Liver (tissue), 9 donors: ENCODE measurements around the gene BASP1. TPM values are rescaled to one million over a fixed set of nuclear protein-coding genes. Genes with fewer than 3 reads are reported as not detected.

Experiments used
- DNase-seq: peaks from one replicate; pipeline ENCODE4 v3.0.0-alpha.2; 2017; ENCODE audit warnings: low spot score
- H3K27ac ChIP-seq, 2 donors: one replicate each; pipeline ENCODE4 v1.7.0; 2013; ENCODE audit warnings: inconsistent platforms in 2 of 2, low read length in 2 of 2, control low read depth in 1 of 2, low read depth in 1 of 2, mild to moderate bottlenecking in 1 of 2
- H3K27me3 ChIP-seq, 4 donors: one replicate each; pipeline versions ENCODE4 v1.6.1 to v1.7.0; 2013; ENCODE audit warnings: low read length in 3 of 4, inconsistent platforms in 1 of 4, mild to moderate bottlenecking in 1 of 4, moderate library complexity in 1 of 4; ENCODE audit not compliant: control insufficient read depth in 4 of 4, insufficient read depth in 4 of 4
- H3K36me3 ChIP-seq, 4 donors: one replicate each; pipeline versions ENCODE4 v1.6.1 to v1.7.0; 2013; ENCODE audit warnings: low read length in 3 of 4, mild to moderate bottlenecking in 3 of 4, low read depth in 1 of 4, moderate library complexity in 1 of 4; ENCODE audit not compliant: control insufficient read depth in 4 of 4, insufficient read depth in 3 of 4
- H3K4me1 ChIP-seq, 4 donors: one replicate each; pipeline versions ENCODE4 v1.6.1 to v1.7.0; 2013; ENCODE audit warnings: low read length in 3 of 4, mild to moderate bottlenecking in 3 of 4, moderate library complexity in 1 of 4; ENCODE audit not compliant: control insufficient read depth in 4 of 4, insufficient read depth in 4 of 4
- H3K4me3 ChIP-seq, 3 donors: one replicate each; pipeline versions ENCODE4 v1.6.1 to v1.7.0; 2013; ENCODE audit warnings: low read length in 3 of 3, control low read depth in 1 of 3, low read depth in 1 of 3, mild to moderate bottlenecking in 1 of 3
- H3K9ac ChIP-seq, 2 donors: one replicate each; pipeline ENCODE4 v1.7.0; 2013; ENCODE audit warnings: low read length in 2 of 2, mild to moderate bottlenecking in 2 of 2, moderate library complexity in 2 of 2, control low read depth in 1 of 2, low read depth in 1 of 2
- H3K9me3 ChIP-seq, 4 donors: one replicate each; pipeline versions ENCODE4 v1.6.1 to v1.7.0; 2013; ENCODE audit warnings: low read length in 3 of 4; ENCODE audit not compliant: control insufficient read depth in 4 of 4
- CTCF ChIP-seq: fragments of 150-350 bp; IDR thresholded peaks from 2 replicates; pipeline ENCODE4 v1.5.1; 2017; ENCODE audit warnings: improper control_type of control experiment, low read depth, low read length; ENCODE audit not compliant: missing input control
- FOXA1 ChIP-seq: IDR thresholded peaks from 2 replicates; pipeline ENCODE4 v1.6.1; 2016; ENCODE audit warnings: antibody characterized with exemption
- FOXA2 ChIP-seq: IDR thresholded peaks from 2 replicates; pipeline ENCODE4 v1.6.1; 2016; ENCODE audit warnings: antibody characterized with exemption
- GABPA ChIP-seq, 2 donors: IDR thresholded peaks in 1 of 2; conservative IDR thresholded peaks in 1 of 2; 2 replicates each; pipeline ENCODE4 v1.6.1; 2016; ENCODE audit warnings: antibody characterized with exemption in 2 of 2, mild to moderate bottlenecking in 1 of 2, moderate library complexity in 1 of 2
- HNF4A ChIP-seq, 2 donors: conservative IDR thresholded peaks; 2 replicates each; pipeline ENCODE4 v1.6.1; 2016; ENCODE audit warnings: antibody characterized with exemption in 2 of 2, mild to moderate bottlenecking in 2 of 2
- JUND ChIP-seq, 2 donors: IDR thresholded peaks; 2 replicates each; pipeline ENCODE4 v1.6.1; 2016; ENCODE audit warnings: antibody characterized with exemption in 2 of 2
- MAX ChIP-seq: IDR thresholded peaks from 2 replicates; pipeline ENCODE4 v1.6.1; 2016; ENCODE audit warnings: antibody characterized with exemption
- RAD21 ChIP-seq, 2 donors: IDR thresholded peaks; 2 replicates each; pipeline ENCODE4 v1.6.1; 2016; ENCODE audit warnings: antibody characterized with exemption in 2 of 2, mild to moderate bottlenecking in 2 of 2
- REST ChIP-seq: IDR thresholded peaks from 2 replicates; pipeline ENCODE4 v1.6.1; 2016; ENCODE audit warnings: antibody characterized with exemption, mild to moderate bottlenecking
- RXRA ChIP-seq, 2 donors: IDR thresholded peaks; 2 replicates each; pipeline ENCODE4 v1.6.1; 2017 to 2018; ENCODE audit warnings: antibody characterized with exemption in 2 of 2, mild to moderate bottlenecking in 1 of 2
- SP1 ChIP-seq: IDR thresholded peaks from 2 replicates; pipeline ENCODE4 v1.6.1; 2018; ENCODE audit warnings: antibody characterized with exemption, mild to moderate bottlenecking
- TAF1 ChIP-seq: conservative IDR thresholded peaks from 2 replicates; pipeline ENCODE4 v1.6.1; 2016; ENCODE audit warnings: antibody characterized with exemption, mild to moderate bottlenecking
- YY1 ChIP-seq: IDR thresholded peaks from 2 replicates; pipeline ENCODE4 v1.6.1; 2016; ENCODE audit warnings: antibody characterized with exemption, mild to moderate bottlenecking
- ZBTB33 ChIP-seq: IDR thresholded peaks from 2 replicates; pipeline ENCODE4 v1.6.1; 2016; ENCODE audit warnings: antibody characterized with exemption
- WGBS: extraction: QIAGEN DNeasy Blood & Tissue Kit; methylation state at CpG from one replicate; pipeline ENCODE4 v1.1.7; 2013; 5-methylcytosine and 5-hydroxymethylcytosine counted together
- polyA plus RNA-seq, 2 donors: library from polyadenylated mRNA; stranded (reverse) in 1 of 2; unstranded in 1 of 2; fragments of 200-250 nt in 1 of 2; fragments of >200 nt in 1 of 2; fragmentation: Nextera tagmentation in 1 of 2; extraction: Ambion mirVana in 1 of 2; gene quantifications; one replicate each; pipeline versions ENCODE4 v1.2.1 to v1.2.3, GENCODE V29; 2013 to 2015
- total RNA-seq, 2 donors: library from RNA; depleted of rRNA; stranded (reverse); fragments of >200 nt; gene quantifications; one replicate each; pipeline ENCODE4 v1.2.3, GENCODE V29; 2014
- donor health status: healthy.
- donor health status: healthy.
- donor health status: healthy.
- donor health status: healthy.
- donor health status: healthy.

BASP1 gene
- total and polyA plus RNA-seq, 4 donors: 1.2 to 17.0 (median 5.4) TPM

GRCh38 chr5:17302604-17303003 lies 85.2 kb downstream of the BASP1 start:
- Histone ChIP-seq H3K27ac (no peak overlapping the region), H3K4me1 (peaks cover 0 to 1% (median 0%) of the 10 kb centered on the region in 4 donors), H3K36me3 (no peaks in the 10 kb centered on the region), H3K27me3 (peaks cover 0 to 4% (median 1%) of the 10 kb centered on the region in 4 donors), H3K9me3 (no peaks in the 10 kb centered on the region), H3K4me3 (no peak overlapping the region), H3K9ac (no peak overlapping the region)
- DNase-seq: no peak
- TF ChIP-seq REST: no peak
- no peak for TF ChIP-seq GABPA (IDR thresholded peaks at IDR 0.05 in 1 of 2, conservative IDR thresholded peaks at IDR 0.05 in 1 of 2)
- no peak for TF ChIP-seq CTCF
- no peak for TF ChIP-seq MAX
- TF ChIP-seq TAF1: no peak
- TF ChIP-seq HNF4A (conservative IDR thresholded peaks at IDR 0.05): no peak
- no peak for TF ChIP-seq ZBTB33
- no peak for TF ChIP-seq FOXA1
- 82% methylated on average over 4 of the region's 4 CpGs for WGBS

GRCh38 chr5:17304282-17304681 lies 86.9 kb downstream of the BASP1 start:
- TF ChIP-seq JUND (IDR thresholded peaks at IDR 0.05) (no peak), SP1 (no peak), FOXA1 (no peak), FOXA2 (no peak), HNF4A (conservative IDR thresholded peaks at IDR 0.05) (no peak), ZBTB33 (no peak), TAF1 (no peak), RAD21 (IDR thresholded peaks at IDR 0.05) (no peak), RXRA (IDR thresholded peaks at IDR 0.05) (no peak), YY1 (no peak)
- peaks cover 0 to 4% (median 1%) of the 10 kb centered on the region in 4 donors for H3K27me3 ChIP-seq
- no peak overlapping the region for H3K27ac ChIP-seq
- no peak overlapping the region for H3K9ac ChIP-seq
- WGBS: 78% methylated on average over 4 of the region's 4 CpGs
- peaks cover 0 to 1% (median 0%) of the 10 kb centered on the region in 4 donors for H3K4me1 ChIP-seq
- DNase-seq: no peak
- no peak overlapping the region for H3K4me3 ChIP-seq
- no peaks in the 10 kb centered on the region for H3K9me3 ChIP-seq
- no peaks in the 10 kb centered on the region for H3K36me3 ChIP-seq
